Stimulated activated naive CD8-positive, alpha-beta T cell treated with anti-CD3 and anti-CD28 coated beads, Interleukin-15, Interleukin-2, amounts not matched to agents 100 ng/mL and 50 ng/mL, for 24 hours (primary cell): Measurements from ENCODE around the gene FRMPD1.
A peak's percentile ranks its signal among the peaks of the same experiment; 100 is the strongest.

ENCODE experiments used
- H3K27ac Mint-ChIP-seq: one replicate; pipeline ENCODE4 v1.8.0; 2021; ENCODE audit warnings: mild to moderate bottlenecking, mixed read lengths
- H3K27me3 Mint-ChIP-seq: one replicate; pipeline ENCODE4 v1.8.0; 2021; ENCODE audit warnings: mixed read lengths
- H3K36me3 Mint-ChIP-seq: one replicate; pipeline ENCODE4 v1.8.0; 2021; ENCODE audit warnings: low read depth, mixed read lengths
- H3K4me1 Mint-ChIP-seq: one replicate; pipeline ENCODE4 v1.8.0; 2021; ENCODE audit warnings: low read depth, mixed read lengths
- H3K4me3 Mint-ChIP-seq: one replicate; pipeline ENCODE4 v1.8.0; 2021; ENCODE audit warnings: mild to moderate bottlenecking, mixed read lengths
- H3K9me3 Mint-ChIP-seq: one replicate; pipeline ENCODE4 v1.8.0; 2021; ENCODE audit warnings: mixed read lengths

Gene FRMPD1

DNA sequence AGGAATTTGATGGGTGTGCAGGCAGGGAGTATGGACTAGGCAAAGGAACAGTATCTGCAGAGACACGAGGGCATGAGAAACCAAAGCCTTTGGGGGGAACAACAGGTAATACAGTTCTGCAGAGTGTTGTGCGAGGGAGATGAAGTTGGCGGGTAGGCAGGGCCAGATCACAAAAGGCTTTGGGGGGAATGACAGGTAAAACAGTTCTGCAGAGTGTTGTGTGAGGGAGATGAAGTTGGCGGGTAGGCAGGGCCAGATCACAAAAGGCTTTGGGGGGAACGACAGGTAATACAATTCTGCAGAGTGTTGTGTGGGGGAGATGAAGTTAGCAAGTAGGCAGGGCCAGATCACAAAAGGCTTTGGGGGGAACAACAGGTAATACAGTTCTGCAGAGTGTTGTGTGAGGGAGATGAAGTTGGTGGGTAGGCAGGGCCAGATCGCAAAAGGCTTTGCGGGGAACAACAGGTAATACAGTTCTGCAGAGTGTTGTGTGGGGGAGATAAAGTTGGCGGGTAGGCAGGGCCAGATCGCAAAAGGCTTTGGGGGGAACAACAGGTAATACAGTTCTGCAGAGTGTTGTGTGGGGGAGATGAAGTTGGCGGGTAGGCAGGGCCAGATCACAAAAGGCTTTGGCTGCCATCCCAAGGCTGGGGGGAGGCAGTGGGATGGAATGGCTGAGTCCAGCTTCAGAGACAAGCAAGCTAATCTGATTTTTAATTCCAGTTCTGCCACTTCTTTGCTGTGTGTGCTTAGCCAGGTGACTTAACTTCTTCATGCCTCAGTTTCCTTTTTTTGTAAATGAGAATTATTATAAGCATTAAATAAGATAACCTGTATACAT, 33.0 kb downstream of the FRMPD1 start:
- no peaks in the 10 kb centered on the region for H3K9me3 Mint-ChIP-seq
- peaks cover 43% of the 10 kb centered on the region for H3K27me3 Mint-ChIP-seq
- no peaks in the 10 kb centered on the region for H3K4me1 Mint-ChIP-seq
- no peak overlapping the region for H3K4me3 Mint-ChIP-seq
- no peaks in the 10 kb centered on the region for H3K36me3 Mint-ChIP-seq
- no peak overlapping the region for H3K27ac Mint-ChIP-seq

DNA sequence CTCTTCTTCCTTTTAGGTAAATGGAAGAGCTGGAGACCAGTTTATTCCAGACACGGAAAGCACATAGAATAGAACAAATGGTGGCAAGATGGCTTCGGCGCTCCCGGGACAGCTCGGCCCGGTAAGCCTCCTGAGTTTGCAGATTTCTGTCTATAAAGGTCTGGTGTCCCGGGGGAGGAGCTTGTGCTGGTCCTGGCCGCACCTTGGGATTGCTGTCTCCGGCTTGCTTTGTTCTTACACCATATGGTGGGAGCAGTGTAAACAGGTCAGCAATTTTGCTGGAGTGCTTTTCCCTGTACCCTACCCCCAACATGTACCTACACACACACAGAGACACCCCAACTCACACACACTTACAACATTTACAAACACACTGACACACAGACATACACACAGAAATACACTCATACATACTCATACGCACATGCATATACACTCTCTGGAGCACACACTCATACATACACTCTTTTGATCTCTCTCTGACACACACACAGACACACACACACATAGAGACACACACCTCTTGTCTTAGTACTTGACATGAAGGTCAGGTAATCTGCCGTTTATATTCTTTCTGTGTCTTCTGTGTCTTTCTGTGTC, 42.0 kb downstream of the FRMPD1 start:
- Mint-ChIP-seq H3K27ac (no peak overlapping the region), H3K9me3 (no peaks in the 10 kb centered on the region), H3K36me3 (no peaks in the 10 kb centered on the region), H3K27me3 (peaks cover 49% of the 10 kb centered on the region), H3K4me1 (no peaks in the 10 kb centered on the region), H3K4me3 (no peak overlapping the region)

DNA sequence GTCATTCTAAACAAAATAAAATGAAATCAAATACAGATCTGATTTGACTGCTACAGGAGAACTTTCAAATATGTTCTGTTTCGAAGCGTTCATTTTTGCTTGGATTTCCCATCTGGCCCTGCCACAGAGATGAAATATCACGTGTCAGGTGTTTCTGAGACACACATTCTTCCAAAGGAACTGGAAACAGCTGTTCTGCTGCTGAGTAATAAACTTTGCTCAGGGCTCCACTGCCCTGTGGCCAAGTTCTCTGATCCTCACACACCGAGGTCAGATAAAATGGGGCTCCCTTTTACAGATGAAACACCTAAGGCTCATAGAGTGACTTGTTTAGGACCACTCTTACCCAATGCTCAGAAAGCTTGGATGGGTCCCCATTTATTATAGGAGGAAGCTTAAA, 42.5 kb downstream of the FRMPD1 start:
- H3K27me3 Mint-ChIP-seq: peaks cover 48% of the 10 kb centered on the region
- H3K4me3 Mint-ChIP-seq: no peak overlapping the region
- no peak overlapping the region for H3K27ac Mint-ChIP-seq
- no peaks in the 10 kb centered on the region for H3K36me3 Mint-ChIP-seq
- H3K4me1 Mint-ChIP-seq: no peaks in the 10 kb centered on the region
- H3K9me3 Mint-ChIP-seq: no peaks in the 10 kb centered on the region

DNA sequence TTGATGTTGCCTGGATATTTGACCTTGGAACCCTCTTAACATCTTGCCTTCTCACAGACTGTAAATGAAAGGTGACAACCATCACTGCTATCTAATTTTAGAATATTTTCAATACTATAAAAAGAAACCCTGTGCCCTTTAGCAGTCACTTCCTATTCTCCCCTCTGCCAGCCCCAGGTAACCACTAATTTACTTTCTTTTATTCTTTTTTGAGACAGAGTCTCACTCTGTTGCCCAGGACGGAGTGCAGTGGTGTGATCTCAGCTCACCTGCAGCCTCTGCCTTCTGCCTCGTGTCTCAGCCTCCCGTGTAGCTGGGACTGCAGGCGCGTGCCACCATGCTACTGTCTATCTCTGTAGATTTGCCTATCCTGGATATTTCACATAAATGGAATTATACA, 43.6 kb downstream of the FRMPD1 start:
- Mint-ChIP-seq H3K27ac (no peak overlapping the region), H3K4me1 (no peaks in the 10 kb centered on the region), H3K9me3 (no peaks in the 10 kb centered on the region), H3K4me3 (no peak overlapping the region), H3K36me3 (no peaks in the 10 kb centered on the region), H3K27me3 (peaks cover 44% of the 10 kb centered on the region)

DNA sequence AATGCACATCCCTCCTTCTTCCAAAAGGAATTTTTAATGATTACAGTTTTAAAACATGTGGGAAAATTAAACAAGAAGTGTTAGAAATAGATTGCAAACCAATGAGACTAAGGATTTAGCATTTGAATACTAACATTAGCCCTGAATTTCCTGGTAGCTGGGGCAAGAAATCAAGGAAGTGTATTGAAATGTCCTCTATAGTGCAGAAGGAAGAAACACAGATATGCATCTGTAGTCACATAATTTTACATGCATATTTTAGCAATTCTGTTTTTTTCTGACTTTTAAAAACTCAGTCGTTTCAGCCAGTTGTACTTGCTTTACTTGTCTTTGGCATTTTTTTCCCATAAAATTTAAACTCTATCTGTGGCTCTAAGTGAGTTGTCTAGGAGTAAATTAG, 45.8 kb downstream of the FRMPD1 start:
- no peaks in the 10 kb centered on the region for H3K4me1 Mint-ChIP-seq
- no peak overlapping the region for H3K27ac Mint-ChIP-seq
- peaks cover 32% of the 10 kb centered on the region for H3K27me3 Mint-ChIP-seq
- no peak overlapping the region for H3K4me3 Mint-ChIP-seq
- no peaks in the 10 kb centered on the region for H3K36me3 Mint-ChIP-seq
- H3K9me3 Mint-ChIP-seq: no peaks in the 10 kb centered on the region

DNA sequence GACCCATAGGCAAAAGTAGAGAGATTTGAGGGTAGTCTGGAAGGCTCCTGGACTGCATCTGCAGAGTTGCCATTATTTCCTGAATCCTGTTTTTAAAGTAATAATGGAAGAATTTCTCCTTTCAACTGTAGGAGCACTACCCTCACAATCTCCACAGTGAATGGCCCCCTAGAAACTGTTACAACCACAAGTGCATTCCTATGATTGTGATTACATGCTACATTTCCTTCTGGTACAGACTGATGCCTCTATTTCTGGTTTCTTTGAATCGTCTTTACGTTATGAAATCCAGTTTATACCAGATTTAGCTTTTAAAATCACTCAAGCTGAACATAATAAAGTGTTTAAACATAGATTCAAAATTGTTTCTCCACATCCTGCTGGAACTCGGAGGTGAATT, 49.4 kb downstream of the FRMPD1 start:
- Mint-ChIP-seq H3K36me3 (no peaks in the 10 kb centered on the region), H3K27ac (no peak overlapping the region), H3K9me3 (no peaks in the 10 kb centered on the region), H3K4me1 (no peaks in the 10 kb centered on the region), H3K4me3 (no peak overlapping the region), H3K27me3 (peaks cover 16% of the 10 kb centered on the region)

DNA sequence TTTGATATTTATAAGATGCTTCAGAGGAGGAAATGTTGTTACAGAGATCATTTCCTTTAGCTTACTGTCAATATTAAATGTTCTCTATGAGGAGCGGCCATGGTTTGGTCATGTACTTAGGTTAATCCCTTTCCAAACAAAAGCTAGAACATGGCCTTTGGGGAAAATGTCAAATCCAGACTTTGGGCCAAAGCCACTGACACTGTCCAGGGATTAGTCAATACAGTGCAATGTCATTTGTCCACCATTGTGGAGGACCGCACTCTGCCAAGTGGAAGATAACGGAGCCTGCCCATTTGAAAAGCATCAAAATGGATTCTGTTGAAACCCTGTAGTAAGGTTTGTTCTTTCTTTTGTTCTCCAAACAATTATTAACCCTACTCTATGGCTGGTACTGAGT, 50.1 kb downstream of the FRMPD1 start:
- Mint-ChIP-seq H3K4me1 (peaks cover under 1% of the 10 kb centered on the region), H3K27me3 (peaks cover 9% of the 10 kb centered on the region), H3K9me3 (no peaks in the 10 kb centered on the region), H3K4me3 (no peak overlapping the region), H3K36me3 (no peaks in the 10 kb centered on the region), H3K27ac (no peak overlapping the region)

DNA sequence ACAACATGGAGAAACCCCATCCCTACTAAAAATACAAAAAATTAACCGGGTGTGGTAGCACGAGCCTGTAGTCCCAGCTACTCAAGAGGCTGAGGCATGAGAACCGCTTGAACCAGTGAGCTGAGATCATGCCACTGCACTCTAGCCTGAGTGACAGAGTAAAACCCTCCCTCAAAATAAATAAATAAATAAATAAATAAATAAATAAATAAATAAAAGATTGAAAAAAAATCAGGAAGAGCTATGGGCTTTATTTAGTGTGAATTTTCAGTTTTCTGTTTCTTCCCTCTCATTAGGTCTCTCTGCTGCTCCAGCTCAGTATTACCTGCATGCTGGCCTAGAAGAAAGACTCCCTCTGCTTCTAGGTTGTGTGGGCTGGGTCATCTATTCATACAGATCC, 55.0 kb downstream of the FRMPD1 start:
- H3K9me3 Mint-ChIP-seq: no peaks in the 10 kb centered on the region
- no peak overlapping the region for H3K27ac Mint-ChIP-seq
- H3K27me3 Mint-ChIP-seq: peaks cover 22% of the 10 kb centered on the region
- H3K36me3 Mint-ChIP-seq: no peaks in the 10 kb centered on the region
- peaks cover 12% of the 10 kb centered on the region for H3K4me1 Mint-ChIP-seq
- no peak overlapping the region for H3K4me3 Mint-ChIP-seq

DNA sequence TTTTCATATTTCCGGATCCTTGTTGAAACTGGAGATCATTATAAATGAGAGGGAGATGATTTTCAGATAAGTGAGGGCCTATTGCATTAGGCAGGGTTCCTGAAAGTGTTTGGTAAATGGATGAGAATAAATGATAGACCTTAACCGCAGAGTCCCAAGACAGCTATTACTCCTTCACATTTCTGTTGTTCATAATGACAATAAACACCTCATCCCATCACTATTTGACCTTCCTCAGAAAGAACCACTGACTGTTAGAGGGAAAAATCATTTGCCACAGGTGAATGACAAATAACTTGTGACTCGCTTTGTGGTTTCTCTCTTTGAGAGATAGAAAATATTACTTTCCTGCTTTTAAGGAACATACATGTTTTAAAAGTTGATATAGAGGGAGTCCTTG, 55.5 kb downstream of the FRMPD1 start:
- Mint-ChIP-seq H3K27me3 (peaks cover 20% of the 10 kb centered on the region), H3K27ac (peak overlapping the region; percentile 15), H3K9me3 (no peaks in the 10 kb centered on the region), H3K4me1 (peaks cover 12% of the 10 kb centered on the region), H3K4me3 (no peak overlapping the region), H3K36me3 (no peaks in the 10 kb centered on the region)

DNA sequence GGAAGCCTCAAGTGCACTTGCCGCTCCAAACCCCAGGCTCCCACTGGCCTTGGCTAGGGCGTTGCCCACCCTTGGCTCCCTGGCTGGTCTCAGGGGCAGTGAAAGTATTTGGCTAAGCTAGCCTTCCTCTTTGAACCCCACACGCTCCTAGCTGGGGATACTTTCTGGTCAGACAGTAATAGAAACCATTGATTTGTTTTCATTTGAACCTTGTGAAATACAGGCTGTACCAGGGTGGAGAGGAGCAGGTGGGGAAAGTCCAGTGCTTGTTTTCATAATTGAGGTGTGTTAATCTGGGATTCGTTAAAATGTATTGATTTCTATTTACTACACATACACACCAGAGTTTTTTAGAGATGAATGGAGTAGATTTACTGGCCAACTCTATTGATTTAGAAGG, 57.0 kb downstream of the FRMPD1 start:
- Mint-ChIP-seq H3K27me3 (peaks cover 17% of the 10 kb centered on the region), H3K4me3 (no peak overlapping the region), H3K4me1 (peaks cover 12% of the 10 kb centered on the region), H3K36me3 (no peaks in the 10 kb centered on the region), H3K9me3 (no peaks in the 10 kb centered on the region), H3K27ac (no peak overlapping the region)

DNA sequence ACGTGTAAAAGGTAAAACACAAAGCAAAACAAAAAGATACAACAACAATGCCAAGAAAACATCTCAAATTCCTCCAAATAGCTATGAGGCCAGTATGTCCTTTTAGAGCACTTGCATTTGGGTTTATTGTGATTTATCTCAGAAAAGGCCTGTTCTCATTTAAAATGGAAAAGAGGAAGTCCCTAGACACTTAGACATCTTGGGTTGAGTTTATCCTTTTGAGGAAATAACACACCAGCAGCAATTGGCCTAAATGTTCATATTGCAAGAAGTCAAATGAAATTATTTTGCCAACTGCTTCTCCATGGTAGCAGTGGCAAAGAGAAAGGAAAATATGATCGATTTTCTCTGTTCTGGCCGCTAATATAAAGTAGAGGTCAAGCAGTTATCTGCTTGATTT, 59.3 kb downstream of the FRMPD1 start:
- Mint-ChIP-seq H3K27ac (no peak overlapping the region), H3K27me3 (peaks cover 14% of the 10 kb centered on the region), H3K4me1 (peaks cover 12% of the 10 kb centered on the region), H3K9me3 (no peaks in the 10 kb centered on the region), H3K4me3 (no peak overlapping the region), H3K36me3 (no peaks in the 10 kb centered on the region)

DNA sequence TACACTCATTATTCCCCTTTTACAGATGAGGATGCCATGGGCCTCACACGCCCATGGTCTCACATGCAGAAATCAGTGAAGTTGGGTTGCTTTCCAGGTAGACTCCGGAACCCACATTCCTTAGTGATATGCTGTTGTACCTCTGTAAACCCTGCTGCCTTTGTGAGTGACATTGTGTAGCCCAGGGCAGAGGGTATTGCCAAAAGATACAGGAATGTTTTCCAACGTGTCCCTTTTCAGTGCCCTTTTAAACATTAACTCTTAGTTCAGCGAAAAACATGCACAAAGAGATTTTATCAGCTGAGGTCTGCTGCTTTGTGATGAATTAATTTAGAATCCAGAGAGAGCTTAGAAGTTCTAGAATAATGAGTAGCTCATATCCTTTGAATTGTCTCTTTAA, 64.5 kb downstream of the FRMPD1 start:
- Mint-ChIP-seq H3K4me1 (no peaks in the 10 kb centered on the region), H3K27me3 (peaks cover 13% of the 10 kb centered on the region), H3K4me3 (no peak overlapping the region), H3K9me3 (no peaks in the 10 kb centered on the region), H3K36me3 (no peaks in the 10 kb centered on the region), H3K27ac (no peak overlapping the region)

DNA sequence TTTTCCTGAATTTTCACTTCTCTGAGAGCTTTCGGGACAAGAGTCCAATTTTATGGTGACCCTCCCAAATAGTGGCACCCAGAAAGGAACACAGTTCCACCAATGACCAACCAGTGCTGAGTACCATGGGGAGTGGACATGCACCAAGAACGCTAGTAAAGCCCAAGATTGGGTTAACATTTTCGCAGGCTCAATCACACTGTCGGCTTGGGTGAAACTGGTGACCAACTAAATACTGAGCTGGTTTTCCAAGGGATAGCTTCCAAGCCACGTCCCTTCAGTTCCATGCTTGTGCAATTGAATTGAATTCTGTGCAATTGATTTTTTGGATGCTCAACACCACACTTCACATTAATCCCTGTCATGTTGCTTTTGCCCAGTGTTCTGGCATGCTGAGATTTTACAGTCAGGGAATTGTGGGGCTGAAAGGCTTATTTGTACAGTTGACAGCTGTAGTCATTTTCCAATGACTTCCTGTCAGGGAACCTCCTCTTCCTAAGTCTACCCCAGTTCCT, 65.3 kb downstream of the FRMPD1 start:
- Mint-ChIP-seq H3K36me3 (no peaks in the 10 kb centered on the region), H3K4me1 (no peaks in the 10 kb centered on the region), H3K9me3 (no peaks in the 10 kb centered on the region), H3K27ac (no peak overlapping the region), H3K27me3 (peaks cover 13% of the 10 kb centered on the region), H3K4me3 (no peak overlapping the region)

DNA sequence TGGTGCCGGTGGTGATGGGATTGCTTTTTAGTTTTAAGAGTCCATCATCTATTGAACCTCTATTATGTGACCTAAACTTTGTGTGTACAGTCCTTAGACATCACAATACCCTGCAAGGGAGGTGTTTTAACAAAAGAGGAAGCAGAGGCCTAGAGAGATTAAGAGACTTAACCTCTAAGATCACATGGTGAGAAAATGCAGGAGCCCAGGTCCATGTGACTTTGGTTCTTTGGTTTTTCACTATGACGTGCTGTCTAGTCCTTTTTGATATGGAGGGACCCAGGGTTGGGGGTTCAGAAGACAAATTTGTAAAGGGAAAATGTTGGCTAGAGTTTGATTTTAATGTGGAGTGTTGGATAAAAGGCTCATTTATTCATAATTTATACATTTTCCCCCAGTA, 68.8 kb downstream of the FRMPD1 start:
- no peak overlapping the region for H3K4me3 Mint-ChIP-seq
- no peak overlapping the region for H3K27ac Mint-ChIP-seq
- H3K27me3 Mint-ChIP-seq: peaks cover 13% of the 10 kb centered on the region
- no peaks in the 10 kb centered on the region for H3K36me3 Mint-ChIP-seq
- no peaks in the 10 kb centered on the region for H3K9me3 Mint-ChIP-seq
- no peaks in the 10 kb centered on the region for H3K4me1 Mint-ChIP-seq

DNA sequence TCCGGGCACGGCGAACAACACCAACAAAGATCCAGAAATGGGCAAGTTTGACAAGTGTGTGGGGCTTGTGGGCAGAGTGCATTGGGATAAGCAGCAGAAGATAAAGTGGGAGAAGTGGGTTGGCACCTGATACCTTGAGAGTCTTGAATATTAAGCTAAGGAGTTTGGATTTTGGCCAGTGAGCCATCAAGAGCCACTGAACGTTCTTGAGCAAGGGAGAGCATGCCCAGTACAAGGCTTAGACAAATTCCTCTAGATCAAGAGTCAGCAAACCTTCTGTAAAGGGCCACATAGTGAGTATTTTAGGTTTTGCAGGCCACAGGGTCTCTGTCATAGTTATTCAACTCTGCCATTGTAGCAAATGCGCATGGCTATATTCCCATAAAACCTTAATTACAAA, 76.3 kb downstream of the FRMPD1 start:
- no peaks in the 10 kb centered on the region for H3K4me1 Mint-ChIP-seq
- no peaks in the 10 kb centered on the region for H3K36me3 Mint-ChIP-seq
- no peaks in the 10 kb centered on the region for H3K9me3 Mint-ChIP-seq
- peaks cover 15% of the 10 kb centered on the region for H3K27me3 Mint-ChIP-seq
- H3K27ac Mint-ChIP-seq: no peak overlapping the region
- H3K4me3 Mint-ChIP-seq: no peak overlapping the region

DNA sequence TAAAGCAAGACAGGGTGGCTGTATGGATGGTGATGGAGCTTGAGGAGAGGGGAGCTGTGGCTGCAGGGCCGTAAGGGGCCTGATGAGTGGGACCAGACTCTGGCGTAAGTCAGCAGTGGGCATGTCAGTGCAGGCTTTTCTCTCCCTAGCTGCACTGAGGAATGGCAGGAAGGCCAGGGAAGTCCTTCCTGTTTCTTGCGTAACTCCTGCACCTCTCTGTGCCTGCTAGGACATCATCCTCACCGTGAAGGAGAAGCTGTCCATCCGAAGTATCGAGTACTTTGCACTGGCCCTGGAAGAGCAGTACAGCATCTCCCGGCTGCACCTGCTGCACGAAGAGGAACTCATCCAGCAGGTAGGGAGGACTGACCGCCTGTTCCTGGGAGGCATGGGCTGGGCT, 78.7 kb downstream of the FRMPD1 start:
- Mint-ChIP-seq H3K27me3 (peaks cover 18% of the 10 kb centered on the region), H3K27ac (no peak overlapping the region), H3K4me3 (no peak overlapping the region), H3K9me3 (no peaks in the 10 kb centered on the region), H3K36me3 (no peaks in the 10 kb centered on the region), H3K4me1 (no peaks in the 10 kb centered on the region)
